Left hindlimb (tissue), 1 donor: ENCODE data around the gene TUFT1.
A peak's percentile ranks its signal among the peaks of the same experiment; 100 is the strongest.

Source experiments
- DNase-seq: peaks from one replicate; pipeline ENCODE4 v3.0.0-alpha.2; 2018

TUFT1 gene

GRCh38 chr1:151540982-151541377, 871 bp downstream of the TUFT1 start:
- peak; percentile 40 for DNase-seq

GRCh38 chr1:151541752-151542151, 1.6 kb downstream of the TUFT1 start:
- DNase-seq: no peak

- no peak for DNase-seq
These were observed 2.6 kb downstream of the TUFT1 start for GRCh38 chr1:151542710-151543129.

- no peak for DNase-seq
These were observed 5.4 kb downstream of the TUFT1 start for GRCh38 chr1:151545542-151545941.

- no peak for DNase-seq
These were observed 6.2 kb downstream of the TUFT1 start for GRCh38 chr1:151546011-151546925.

GRCh38 chr1:151547119-151547899, 7.2 kb downstream of the TUFT1 start:
- peak; percentile 64 for DNase-seq

GRCh38 chr1:151547900-151548230, 7.8 kb downstream of the TUFT1 start:
- DNase-seq: no peak

GRCh38 chr1:151549199-151549598, 9.1 kb downstream of the TUFT1 start:
- DNase-seq: no peak

- no peak for DNase-seq
These were observed 13.6 kb downstream of the TUFT1 start for GRCh38 chr1:151553659-151554058.

- DNase-seq: no peak
These were observed 15.9 kb downstream of the TUFT1 start for GRCh38 chr1:151556052-151556451.

- DNase-seq: no peak
These were observed 22.6 kb downstream of the TUFT1 start for GRCh38 chr1:151562661-151563060.

- DNase-seq: no peak
These were observed 23.3 kb downstream of the TUFT1 start for GRCh38 chr1:151563376-151563775.

- DNase-seq: no peak
These were observed 25.5 kb downstream of the TUFT1 start for GRCh38 chr1:151565502-151566189.

- DNase-seq: no peak
These were observed 28.5 kb downstream of the TUFT1 start for GRCh38 chr1:151568626-151569088.

- no peak for DNase-seq
These were observed 30.7 kb downstream of the TUFT1 start for GRCh38 chr1:151570819-151571218.

GRCh38 chr1:151574575-151575529, 34.7 kb downstream of the TUFT1 start:
- no peak for DNase-seq

GRCh38 chr1:151577173-151577572, 37.1 kb downstream of the TUFT1 start:
- DNase-seq: no peak

GRCh38 chr1:151578941-151579340, 38.8 kb downstream of the TUFT1 start:
- no peak for DNase-seq

- no peak for DNase-seq
These were observed 39.5 kb downstream of the TUFT1 start for GRCh38 chr1:151579436-151580225.

GRCh38 chr1:151581451-151581850, 41.3 kb downstream of the TUFT1 start:
- DNase-seq: peak; percentile 49

- DNase-seq: no peak
These were observed 41.8 kb downstream of the TUFT1 start for GRCh38 chr1:151581921-151582320.
